H9 (cell line): ENCODE measurements around the gene DTYMK. TPM values are rescaled to one million over a fixed set of nuclear protein-coding genes. Genes with fewer than 3 reads are reported as not detected.

Experiments used
- DNase-seq: peaks from one replicate; pipeline ENCODE4 v3.0.0-alpha.2; 2017
- H2AFZ ChIP-seq: one replicate; pipeline ENCODE4 v1.6.1; 2013; ENCODE audit warnings: mild to moderate bottlenecking, low read length, control low read depth, moderate library complexity
- H2AK5ac ChIP-seq: 2 replicates; pipeline ENCODE4 v1.6.1; 2013; ENCODE audit warnings: low read length, control low read depth, mixed read lengths; ENCODE audit not compliant: insufficient read length
- H2BK120ac ChIP-seq: one replicate; pipeline ENCODE4 v1.6.1; 2013; ENCODE audit warnings: low read depth, mild to moderate bottlenecking, low read length, control low read depth, inconsistent platforms; ENCODE audit not compliant: poor library complexity, severe bottlenecking
- H2BK12ac ChIP-seq: 2 replicates; pipeline ENCODE4 v1.6.1; 2013; ENCODE audit warnings: low read length, control low read depth, mixed read lengths, low read depth; ENCODE audit not compliant: insufficient read length
- H2BK15ac ChIP-seq: 2 replicates; pipeline ENCODE4 v1.6.1; 2013; ENCODE audit warnings: low read depth, low read length, control low read depth
- H2BK20ac ChIP-seq: one replicate; pipeline ENCODE4 v1.6.1; 2013; ENCODE audit warnings: low read depth, mild to moderate bottlenecking, low read length, control low read depth, inconsistent platforms; ENCODE audit not compliant: poor library complexity, severe bottlenecking
- H2BK5ac ChIP-seq: 2 replicates; pipeline ENCODE4 v1.6.1; 2013; ENCODE audit warnings: low read length, control low read depth, mixed read lengths; ENCODE audit not compliant: insufficient read length
- H3K14ac ChIP-seq: 2 replicates; pipeline ENCODE4 v1.6.1; 2013; ENCODE audit warnings: low read length, control low read depth; ENCODE audit not compliant: insufficient read depth
- H3K18ac ChIP-seq: 2 replicates; pipeline ENCODE4 v1.6.1; 2013; ENCODE audit warnings: low read depth, mild to moderate bottlenecking, mixed read lengths, low read length, control low read depth; ENCODE audit not compliant: insufficient read length
- H3K23ac ChIP-seq: 2 replicates; pipeline ENCODE4 v1.6.1; 2013; ENCODE audit warnings: low read length, control low read depth, mixed read lengths, low read depth; ENCODE audit not compliant: insufficient read length
- H3K23me2 ChIP-seq: 2 replicates; pipeline ENCODE4 v1.6.1; 2013; ENCODE audit warnings: low read depth, mild to moderate bottlenecking, mixed read lengths, low read length, control low read depth; ENCODE audit not compliant: insufficient read length, poor library complexity, severe bottlenecking
- H3K27ac ChIP-seq: 2 replicates; pipeline ENCODE4 v1.5.1; 2013; ENCODE audit warnings: low read length, control low read depth, mixed read lengths, low read depth; ENCODE audit not compliant: insufficient read length
- H3K27me3 ChIP-seq: 2 replicates; pipeline ENCODE4 v1.6.1; 2013; ENCODE audit warnings: low read length, control low read depth, inconsistent platforms; ENCODE audit not compliant: insufficient read depth
- H3K4ac ChIP-seq: 2 replicates; pipeline ENCODE4 v1.6.1; 2013; ENCODE audit warnings: low read depth, mild to moderate bottlenecking, control low read depth, inconsistent platforms, low read length, moderate library complexity
- H3K4me1 ChIP-seq: 2 replicates; pipeline ENCODE4 v1.6.1; 2013; ENCODE audit warnings: low read length, control low read depth, inconsistent platforms; ENCODE audit not compliant: insufficient read depth
- H3K4me2 ChIP-seq: 2 replicates; pipeline ENCODE4 v1.6.1; 2013; ENCODE audit warnings: low read length, control low read depth, mixed read lengths; ENCODE audit not compliant: insufficient read length, insufficient read depth
- H3K56ac ChIP-seq: 2 replicates; pipeline ENCODE4 v1.6.1; 2013; ENCODE audit warnings: low read depth, mild to moderate bottlenecking, mixed read lengths, low read length, control low read depth; ENCODE audit not compliant: insufficient read length
- H3K79me1 ChIP-seq: 2 replicates; pipeline ENCODE4 v1.6.1; 2013; ENCODE audit warnings: low read depth, mild to moderate bottlenecking, moderate library complexity, low read length, control low read depth, inconsistent platforms; ENCODE audit not compliant: insufficient read depth, poor library complexity, severe bottlenecking
- H3K79me2 ChIP-seq: 2 replicates; pipeline ENCODE4 v1.6.1; 2013; ENCODE audit warnings: low read length, control low read depth, inconsistent platforms; ENCODE audit not compliant: insufficient read depth
- H3K9ac ChIP-seq: 2 replicates; pipeline ENCODE4 v1.6.1; 2013; ENCODE audit warnings: low read length, control low read depth, mixed read lengths; ENCODE audit not compliant: insufficient read length; ENCODE audit errors: extremely low read depth
- H3K9me3 ChIP-seq: one replicate; pipeline ENCODE4 v1.6.1; 2013; ENCODE audit warnings: low read depth, low read length, inconsistent platforms; ENCODE audit not compliant: control insufficient read depth
- H3T11ph ChIP-seq: one replicate; pipeline ENCODE4 v1.6.1; 2013; ENCODE audit warnings: mild to moderate bottlenecking, low read length, control low read depth, inconsistent platforms
- H4K20me1 ChIP-seq: one replicate; pipeline ENCODE4 v1.6.1; 2013; ENCODE audit not compliant: control insufficient read depth, insufficient read length, insufficient read depth
- H4K5ac ChIP-seq: 2 replicates; pipeline ENCODE4 v1.6.1; 2013; ENCODE audit warnings: low read depth, mild to moderate bottlenecking, mixed read lengths, low read length, control low read depth; ENCODE audit not compliant: insufficient read length
- H4K8ac ChIP-seq: replicated peaks from 2 replicates; pipeline ENCODE4 v1.6.1; 2013; ENCODE audit warnings: low read length, control low read depth, mixed read lengths, low read depth; ENCODE audit not compliant: insufficient read length
- H4K91ac ChIP-seq: 2 replicates; pipeline ENCODE4 v1.6.1; 2013; ENCODE audit warnings: low read depth, mild to moderate bottlenecking, moderate library complexity, mixed read lengths, low read length, control low read depth; ENCODE audit not compliant: insufficient read length
- H3K27ac Mint-ChIP-seq, 3 experiments: 2 replicates in 2 of 3; 3 replicates in 1 of 3; pipeline ENCODE4 v1.8.0; 2020 to 2021; ENCODE audit warnings: mixed read lengths in 3 of 3, mild to moderate bottlenecking in 1 of 3, moderate library complexity in 1 of 3
- H3K27me3 Mint-ChIP-seq: 2 replicates; pipeline ENCODE4 v1.8.0; 2021; ENCODE audit warnings: low read depth, mild to moderate bottlenecking, moderate library complexity, mixed read lengths
- H3K36me3 Mint-ChIP-seq, 3 experiments: 2 replicates in 2 of 3; 3 replicates in 1 of 3; pipeline ENCODE4 v1.8.0; 2020 to 2021; ENCODE audit warnings: low read depth in 3 of 3, mixed read lengths in 3 of 3; ENCODE audit not compliant: insufficient read depth in 1 of 3
- H3K4me1 Mint-ChIP-seq, 2 experiments: 2 replicates each; pipeline ENCODE4 v1.8.0; 2020; ENCODE audit warnings: mixed read lengths in 2 of 2
- H3K4me3 Mint-ChIP-seq, 2 experiments: 2 replicates in 1 of 2; 3 replicates in 1 of 2; pipeline ENCODE4 v1.8.0; 2020 to 2021; ENCODE audit warnings: mild to moderate bottlenecking in 2 of 2, mixed read lengths in 2 of 2, moderate library complexity in 1 of 2
- H3K9me3 Mint-ChIP-seq, 2 experiments: 2 replicates in 1 of 2; 3 replicates in 1 of 2; pipeline ENCODE4 v1.8.0; 2020; ENCODE audit warnings: mild to moderate bottlenecking in 2 of 2, mixed read lengths in 2 of 2, moderate library complexity in 1 of 2
- CTCF ChIP-seq: fragments of 200-600 bp; sonication (generic); conservative IDR thresholded peaks from 3 replicates; pipeline ENCODE4 v1.8.0; 2021; ENCODE audit warnings: antibody characterized with exemption, mild to moderate bottlenecking
- WGBS: extraction: QIAGEN DNeasy Blood & Tissue Kit; methylation state at CpG from one replicate; pipeline ENCODE4 v1.1.7; 2013; ENCODE audit warnings: missing lambda C conversion rate, low lambda C conversion rate, mixed read lengths; ENCODE audit not compliant: insufficient read length; ENCODE audit errors: extremely low coverage; 5-methylcytosine and 5-hydroxymethylcytosine counted together
- total RNA-seq: library from RNA; stranded (reverse); gene quantifications from 2 replicates; pipeline ENCODE4 v1.2.1, GENCODE V29; 2021

The DTYMK gene
- total RNA-seq, 1 experiment from 2014 or later: 76.0 TPM

- Histone ChIP-seq H2BK120ac (no peak overlapping the region), H3K27ac (no peak overlapping the region), H3K9ac (no peak overlapping the region), H4K5ac (no peak overlapping the region), H2AFZ (no peak overlapping the region), H2BK15ac (no peak overlapping the region), H2BK5ac (no peak overlapping the region), H3K4me1 (no peaks in the 10 kb centered on the region), H2AK5ac (no peak overlapping the region), H3K79me2 (peaks cover 5% of the 10 kb centered on the region; the same call in 1 of the 2 replicates), H3K14ac (no peak overlapping the region), H4K20me1 (peaks cover 2% of the 10 kb centered on the region), H3K56ac (no peak overlapping the region), H3K23ac (no peak overlapping the region), H2BK20ac (no peak overlapping the region), H2BK12ac (no peak overlapping the region), H3K18ac (no peak overlapping the region), H3K23me2 (peaks cover 3% of the 10 kb centered on the region), H3T11ph (no peak overlapping the region), H3K27me3 (no peaks in the 10 kb centered on the region), H4K8ac (no peak overlapping the region), H3K4ac (no peak overlapping the region), H3K79me1 (no peaks in the 10 kb centered on the region), H4K91ac (no peak overlapping the region), H3K4me2 (no peak overlapping the region), H3K9me3 (no peaks in the 10 kb centered on the region)
- peaks cover 0 to 3% of the 10 kb centered on the region in 2 experiments; a peak in 1 of 5 replicates for H3K9me3 Mint-ChIP-seq
- DNase-seq: no peak
- H3K27ac Mint-ChIP-seq: no peak overlapping the region; a peak in 1 of 7 replicates
- H3K4me3 Mint-ChIP-seq: no peak overlapping the region
- no CpG with 5 or more reads among the region's 10 CpGs for WGBS
- H3K27me3 Mint-ChIP-seq: no peaks in the 10 kb centered on the region
- H3K36me3 Mint-ChIP-seq: peaks cover 13 to 34% (median 21%) of the 10 kb centered on the region in 3 experiments
- no peak for TF ChIP-seq CTCF
- H3K4me1 Mint-ChIP-seq: peaks cover 12 to 18% of the 10 kb centered on the region in 2 experiments
Observed at GRCh38 chr2:241689306-241689705, 2.7 kb upstream of the DTYMK start.
